GM18867 (cell line): ENCODE results near the gene AGPAT1.
A peak's percentile ranks its signal among the peaks of the same experiment; 100 is the strongest.

Source experiments
- ATAC-seq: cut with Tn5 transposase; IDR thresholded peaks from one replicate; pipeline ENCODE4 v1.9.1; 2021; ENCODE audit warnings: mild to moderate bottlenecking, moderate library complexity; ENCODE audit not compliant: unreplicated experiment

Gene AGPAT1

DNA sequence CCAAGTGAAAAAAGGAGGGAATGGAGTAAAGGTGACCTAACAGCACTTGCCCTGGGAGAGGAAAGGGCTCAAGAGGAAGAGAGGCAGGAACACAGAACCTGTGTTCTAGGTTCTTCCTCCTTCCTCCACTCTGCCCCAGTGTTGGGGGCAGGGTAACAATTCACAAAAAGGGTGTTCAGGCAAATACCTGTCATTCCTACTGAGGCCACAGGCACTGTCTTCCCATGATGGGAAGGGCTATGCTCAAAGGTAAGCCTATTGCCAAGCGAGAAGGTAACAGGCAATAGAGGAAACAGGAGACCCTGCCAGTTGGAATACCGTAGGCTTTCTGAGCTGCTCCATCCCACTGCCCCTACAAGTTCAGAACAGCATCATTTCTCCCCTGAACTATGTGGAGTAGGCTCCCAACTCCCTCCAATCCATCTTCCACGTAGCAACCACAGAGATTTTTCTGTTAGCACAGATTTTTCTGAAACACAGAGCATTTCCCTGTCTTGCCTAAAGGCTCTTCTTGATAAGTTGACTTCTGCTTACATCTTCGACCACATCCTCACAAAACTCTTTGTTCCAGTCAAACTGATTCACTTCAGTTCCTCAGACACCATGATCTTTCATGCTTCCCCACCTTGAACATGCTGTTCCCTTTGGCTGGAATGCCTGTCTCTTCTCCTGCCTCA, 2.7 kb downstream of the AGPAT1 start:
- no peak for ATAC-seq

DNA sequence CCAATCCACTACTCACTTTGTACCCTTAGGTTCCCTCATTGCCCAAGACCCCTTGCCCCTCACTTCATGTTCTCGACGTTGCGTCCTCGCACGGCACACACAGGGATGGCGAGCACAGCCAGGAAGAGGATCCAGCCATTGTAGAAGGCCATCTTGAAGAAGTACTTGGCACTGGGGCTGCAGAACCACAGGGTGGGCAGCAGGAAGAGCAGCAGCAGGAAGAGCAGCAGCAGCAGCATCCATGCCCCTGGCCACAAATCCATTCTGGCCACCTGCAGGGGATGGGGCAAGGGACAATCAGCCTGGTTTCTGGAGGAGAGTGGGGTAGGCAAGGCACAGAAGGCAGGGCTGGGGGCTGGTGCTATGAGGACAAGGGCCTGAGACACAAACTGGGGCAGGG, 4.7 kb downstream of the AGPAT1 start:
- ATAC-seq: no peak

DNA sequence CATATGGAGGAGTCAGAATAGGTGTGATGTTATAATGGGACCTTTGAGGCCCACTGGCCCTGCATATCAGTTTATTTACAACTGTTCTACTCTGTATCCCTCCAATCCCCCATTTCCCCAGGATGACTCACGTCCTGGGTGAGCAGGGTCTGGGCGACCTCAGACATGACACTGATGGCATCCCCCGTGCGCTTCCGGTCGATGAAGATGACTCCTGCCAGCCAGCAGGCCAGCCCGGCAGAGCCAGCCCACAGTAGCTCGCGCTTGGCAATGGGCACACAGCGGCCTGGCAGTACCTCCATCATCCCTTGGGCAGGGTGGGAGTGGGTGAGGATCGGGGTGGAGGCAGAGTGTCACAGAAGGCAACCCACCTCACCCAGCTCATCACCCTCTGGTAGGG, 5.6 kb downstream of the AGPAT1 start:
- no peak for ATAC-seq

DNA sequence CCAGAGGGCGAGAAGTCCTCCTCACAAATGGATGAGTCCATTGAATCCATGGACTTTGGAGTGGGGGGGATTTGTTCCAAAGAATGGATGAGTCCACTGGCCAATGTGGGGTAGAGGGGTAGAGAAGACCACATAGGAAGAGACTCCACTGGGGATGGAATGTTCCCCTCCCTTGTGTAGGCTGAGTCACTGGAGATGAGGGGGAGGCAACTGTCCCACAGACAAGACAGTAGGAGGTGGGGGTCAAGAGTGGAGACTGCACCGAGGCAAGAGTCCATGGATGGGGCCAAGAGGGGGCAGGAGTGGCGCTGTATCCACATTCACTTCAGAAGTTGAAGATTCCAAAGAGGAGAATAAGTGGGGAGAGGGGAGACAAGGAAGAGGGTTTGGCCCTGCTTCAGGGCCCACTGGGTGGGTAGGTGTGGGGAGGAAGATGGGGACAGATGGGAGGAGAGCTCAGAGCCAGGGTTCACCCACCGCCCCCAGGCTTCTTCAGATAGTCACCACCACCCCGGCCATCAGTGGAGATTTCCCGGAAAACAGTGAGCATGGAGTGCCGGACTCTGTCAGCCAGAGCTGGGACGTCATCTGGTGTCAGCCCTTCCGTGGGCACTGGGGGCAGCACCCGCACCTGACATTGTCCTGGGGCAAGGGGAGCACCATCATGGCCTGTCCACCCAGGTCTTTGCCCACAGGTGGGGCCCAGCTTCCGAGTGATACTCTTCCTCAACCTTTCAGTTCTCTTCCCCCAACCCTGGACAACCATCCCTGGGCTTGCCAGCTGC, 6.9 kb downstream of the AGPAT1 start:
- ATAC-seq: no peak

- no peak for ATAC-seq
Measured at GRCh38 chr6:32168350-32168749, 7.5 kb downstream of the AGPAT1 start.

GRCh38 chr6:32167761-32168262, 8.1 kb downstream of the AGPAT1 start:
- ATAC-seq: no peak

- ATAC-seq: no peak
Measured at GRCh38 chr6:32167154-32167760, 8.6 kb downstream of the AGPAT1 start.

DNA sequence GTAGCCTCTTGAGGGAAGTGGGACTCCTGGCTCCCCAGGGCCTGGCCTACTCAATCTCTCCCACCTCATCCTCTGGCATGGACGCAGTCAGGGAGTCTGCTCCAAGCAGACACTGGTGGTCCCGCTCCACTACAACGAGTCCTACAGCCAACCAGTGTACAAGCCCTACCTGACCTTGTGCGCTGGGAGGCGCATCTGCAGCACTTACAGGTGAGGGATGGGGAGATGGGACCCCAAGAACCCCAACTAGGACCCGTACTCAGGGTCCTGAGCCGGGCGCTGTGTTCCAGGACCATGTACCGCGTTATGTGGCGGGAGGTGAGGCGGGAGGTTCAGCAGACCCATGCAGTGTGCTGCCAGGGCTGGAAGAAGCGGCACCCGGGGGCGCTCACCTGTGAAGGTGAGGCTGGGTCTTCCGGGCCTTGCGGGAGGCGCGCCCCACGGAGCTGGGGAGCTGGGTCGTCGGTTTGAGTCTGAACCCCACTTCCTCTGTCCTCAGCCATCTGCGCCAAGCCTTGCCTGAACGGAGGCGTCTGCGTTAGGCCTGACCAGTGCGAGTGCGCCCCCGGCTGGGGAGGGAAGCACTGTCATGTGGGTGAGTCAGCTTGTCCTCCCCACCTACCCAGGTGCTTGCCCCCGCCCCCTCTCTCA, 9.3 kb downstream of the AGPAT1 start:
- no peak for ATAC-seq

GRCh38 chr6:32164295-32164694, 11.6 kb downstream of the AGPAT1 start, which contains the start of gene EGFL8:
TSS of gene EGFL8 (plus strand) at chr6:32164595. CDS start at chr6:32166166, 1,571 bp downstream.
- no peak for ATAC-seq

DNA sequence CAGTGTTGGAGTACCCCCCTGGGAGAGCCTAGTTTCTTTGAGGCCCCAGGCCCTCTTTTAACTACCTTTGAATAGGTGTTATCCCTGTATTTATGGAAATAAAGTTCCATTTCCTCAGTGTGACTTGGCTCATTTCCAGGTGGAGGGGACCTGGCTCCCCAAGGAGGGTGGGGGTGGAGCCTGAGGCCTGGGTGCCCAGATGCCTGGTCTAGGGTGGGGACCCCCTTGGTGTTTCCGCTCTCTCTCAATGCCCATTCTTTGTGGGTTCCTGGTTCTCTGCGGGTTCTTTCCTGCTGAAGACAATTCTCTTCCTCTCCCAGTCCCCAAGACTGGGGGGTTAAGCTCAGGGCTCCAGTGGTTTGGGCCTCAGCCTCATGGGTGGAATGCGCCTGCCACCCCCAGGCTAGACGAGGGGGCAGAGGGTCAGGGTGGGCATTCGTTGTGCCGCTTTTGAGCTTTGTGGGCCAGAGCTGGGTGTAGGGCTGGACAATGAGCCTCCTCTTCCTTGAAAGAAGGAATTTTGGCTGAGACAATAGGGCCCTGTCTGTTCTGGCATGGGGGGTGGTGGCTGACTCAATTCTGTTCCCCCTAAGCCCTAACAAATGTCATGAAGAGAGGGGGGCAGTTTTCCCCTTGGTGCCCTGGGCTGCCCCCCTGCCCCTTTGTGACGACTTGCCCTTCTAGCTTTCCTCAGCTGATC, 12.2 kb downstream of the AGPAT1 start:
- ATAC-seq: no peak

GRCh38 chr6:32158052-32158451, 17.8 kb downstream of the AGPAT1 start:
- no peak for ATAC-seq

DNA sequence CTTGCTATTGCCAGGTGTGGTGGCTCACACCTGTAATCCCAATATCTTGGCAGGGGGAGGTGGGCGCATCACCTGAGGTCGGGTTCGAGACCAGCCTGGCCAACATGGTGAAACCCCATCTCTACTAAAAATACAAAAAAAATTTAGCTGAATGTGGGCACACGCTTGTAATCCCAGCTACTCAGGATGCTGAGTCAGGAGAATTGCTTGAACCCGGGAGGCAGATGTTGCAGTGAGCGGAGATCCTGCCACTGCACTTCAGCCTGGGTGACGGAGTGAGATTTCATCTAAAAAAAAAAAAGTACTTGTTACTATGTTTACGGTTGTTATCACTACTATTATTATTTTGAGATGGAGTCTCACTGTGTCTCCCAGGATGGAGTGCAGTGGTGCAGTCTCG, 19.0 kb downstream of the AGPAT1 start:
- ATAC-seq: no peak

GRCh38 chr6:32154514-32155161, 21.2 kb downstream of the AGPAT1 start:
- peak; percentile 51 for ATAC-seq

DNA sequence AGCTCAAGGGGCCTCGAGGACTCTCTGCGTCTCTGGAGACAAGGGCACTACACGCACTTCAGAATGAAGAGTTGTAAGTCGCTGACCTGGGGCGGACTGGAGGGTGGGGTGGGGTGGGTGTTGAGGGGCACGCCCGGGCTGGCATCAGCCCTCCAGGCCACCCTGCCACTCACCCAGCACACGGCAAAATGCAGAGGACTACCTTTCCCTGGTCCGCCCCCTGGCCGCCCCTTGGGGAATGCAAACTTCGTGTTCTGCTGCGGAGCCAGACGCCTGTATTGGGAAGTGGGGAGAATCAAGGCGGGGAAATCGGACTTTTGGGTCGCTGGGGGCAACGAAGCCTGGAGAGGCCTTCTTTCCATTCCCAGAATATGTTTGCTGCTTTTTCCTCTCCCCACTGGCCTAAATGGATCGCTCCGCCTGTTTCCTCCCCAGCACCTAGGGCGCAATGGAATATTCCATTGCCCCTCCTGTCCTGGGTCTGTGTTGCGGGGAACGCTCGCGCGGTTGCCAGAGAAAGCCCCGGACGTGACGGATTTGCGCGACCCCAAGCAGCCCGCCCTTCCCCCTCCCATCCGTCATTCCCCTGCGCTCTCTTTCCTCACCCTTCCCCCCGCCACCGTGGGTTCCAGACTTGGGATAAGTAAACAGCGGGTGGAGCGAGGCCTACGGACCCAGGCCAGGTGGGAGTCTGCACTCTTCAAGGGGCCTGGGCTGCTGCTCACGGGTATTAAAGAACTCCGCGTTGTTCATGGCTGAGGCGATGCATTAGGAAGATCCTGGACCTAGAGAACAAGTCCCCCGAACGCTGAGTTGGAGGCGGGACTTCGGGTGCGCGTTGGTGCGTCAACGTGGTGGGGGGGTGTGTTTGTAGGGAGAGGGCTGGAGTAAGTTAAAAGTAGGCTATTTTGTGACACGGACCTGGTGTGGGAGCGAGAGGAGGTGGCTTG, 22.0 kb downstream of the AGPAT1 start, which contains the start of gene PPT2:
Gene PPT2, plus strand, starts transcription at position 578 of the 950 bp plus-strand sequence. CDS start 454 bp downstream, outside the sequence.
- ATAC-seq: peak; percentile 20

DNA sequence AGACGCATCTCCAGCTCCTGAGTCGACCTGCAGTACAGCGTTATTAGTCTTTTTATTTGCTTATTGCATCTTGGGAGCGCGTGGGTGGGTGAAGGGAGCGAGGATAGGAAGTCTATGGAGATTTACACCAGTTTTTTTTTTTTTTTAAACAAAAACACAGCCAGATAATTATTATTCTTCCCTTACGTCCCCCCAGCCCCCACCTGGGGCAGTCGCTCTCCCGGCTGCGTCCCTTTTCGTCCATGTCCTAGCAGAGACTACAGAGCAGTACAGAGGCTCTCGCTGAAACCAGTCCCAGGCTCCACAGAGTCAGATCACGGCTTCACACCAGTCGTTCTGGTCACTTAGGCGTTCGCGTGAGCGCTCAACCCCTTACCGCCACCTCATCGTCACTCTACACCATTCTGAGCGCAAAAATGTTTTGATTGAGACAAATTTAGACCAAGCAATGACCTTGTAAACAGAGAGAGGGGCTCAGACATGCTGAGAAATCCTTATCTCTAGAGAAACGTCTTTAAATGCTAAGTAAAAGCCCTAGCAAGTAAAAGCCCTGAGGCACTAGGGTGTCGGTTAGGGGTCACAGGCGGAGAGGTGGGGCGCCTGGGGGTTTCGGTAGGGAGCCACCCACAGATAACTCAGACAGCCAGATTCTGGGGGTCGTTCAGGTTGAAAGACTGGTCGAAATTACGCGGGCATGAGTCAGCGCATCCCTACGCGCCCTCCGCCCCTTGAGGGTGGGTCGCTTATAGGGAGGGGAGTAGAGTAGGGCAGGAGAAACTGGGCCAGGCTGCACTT, 22.9 kb downstream of the AGPAT1 start:
- ATAC-seq: no peak

DNA sequence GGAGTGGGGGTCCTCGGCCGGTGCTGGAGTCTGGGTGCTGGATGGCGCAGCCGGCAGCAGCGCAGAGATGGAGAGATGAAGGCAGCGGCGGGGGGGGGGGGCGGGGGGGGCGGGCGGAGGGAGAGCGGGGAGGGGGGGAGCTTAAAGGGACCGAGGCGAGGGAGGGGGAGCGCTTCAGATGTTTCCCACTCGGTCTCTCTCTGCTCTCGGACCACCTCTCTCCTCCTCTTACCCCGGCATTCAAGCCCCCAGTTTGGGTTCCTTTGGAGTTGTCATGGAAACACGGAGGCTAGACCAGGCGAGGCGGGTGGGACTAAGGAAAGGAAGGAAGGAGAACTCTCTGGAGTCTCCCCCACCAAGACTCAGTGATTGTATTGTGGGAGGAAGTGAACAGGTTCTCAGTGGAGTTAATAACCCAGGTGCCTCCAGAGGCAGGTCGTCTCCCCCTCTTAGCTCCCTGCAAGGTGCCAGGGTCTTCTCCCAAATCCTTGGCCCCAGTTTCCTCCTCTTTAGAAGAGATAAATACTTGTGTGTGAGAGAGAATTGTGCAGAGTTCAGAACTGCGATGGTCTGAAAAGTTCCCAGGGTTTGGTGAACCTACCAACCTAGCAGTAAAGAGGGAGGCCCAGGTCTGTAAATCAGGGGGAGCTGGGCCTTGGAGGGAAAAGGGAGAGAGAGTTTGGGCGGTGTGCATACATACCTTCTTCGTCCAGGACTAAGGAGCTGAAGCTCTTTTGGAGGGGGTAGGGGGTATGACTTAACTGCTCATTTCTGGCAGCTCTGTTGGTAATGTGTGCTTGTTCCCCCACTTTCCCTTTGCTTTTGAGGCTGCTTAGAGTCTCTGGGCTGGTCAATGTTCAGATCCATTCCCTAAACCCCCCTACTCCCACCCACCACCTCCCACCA, 23.8 kb downstream of the AGPAT1 start, which contains the start of gene PRRT1:
Gene PRRT1, minus strand, starts transcription at position 77 of the 906 bp plus-strand sequence. CDS start 112 bp downstream, outside the sequence.
- no peak for ATAC-seq
